22Rv1 (cell line): ENCODE results near the gene TCERG1L.

Experiments used
- H3K27ac ChIP-seq: fragments of 450-650 bp; 2 replicates; pipeline ENCODE4 v1.5.1; 2017
- ZFX ChIP-seq: fragments of 450-650 bp; IDR thresholded peaks from 2 replicates; pipeline ENCODE4 v1.6.1; 2017; ENCODE audit warnings: antibody characterized with exemption, borderline replicate concordance
- TF ChIP-seq, protein P1 (sequence below): fragments of 450-650 bp; IDR thresholded peaks from 2 replicates; pipeline ENCODE4 v1.5.1; 2017; ENCODE audit warnings: mild to moderate bottlenecking

TCERG1L gene

DNA sequence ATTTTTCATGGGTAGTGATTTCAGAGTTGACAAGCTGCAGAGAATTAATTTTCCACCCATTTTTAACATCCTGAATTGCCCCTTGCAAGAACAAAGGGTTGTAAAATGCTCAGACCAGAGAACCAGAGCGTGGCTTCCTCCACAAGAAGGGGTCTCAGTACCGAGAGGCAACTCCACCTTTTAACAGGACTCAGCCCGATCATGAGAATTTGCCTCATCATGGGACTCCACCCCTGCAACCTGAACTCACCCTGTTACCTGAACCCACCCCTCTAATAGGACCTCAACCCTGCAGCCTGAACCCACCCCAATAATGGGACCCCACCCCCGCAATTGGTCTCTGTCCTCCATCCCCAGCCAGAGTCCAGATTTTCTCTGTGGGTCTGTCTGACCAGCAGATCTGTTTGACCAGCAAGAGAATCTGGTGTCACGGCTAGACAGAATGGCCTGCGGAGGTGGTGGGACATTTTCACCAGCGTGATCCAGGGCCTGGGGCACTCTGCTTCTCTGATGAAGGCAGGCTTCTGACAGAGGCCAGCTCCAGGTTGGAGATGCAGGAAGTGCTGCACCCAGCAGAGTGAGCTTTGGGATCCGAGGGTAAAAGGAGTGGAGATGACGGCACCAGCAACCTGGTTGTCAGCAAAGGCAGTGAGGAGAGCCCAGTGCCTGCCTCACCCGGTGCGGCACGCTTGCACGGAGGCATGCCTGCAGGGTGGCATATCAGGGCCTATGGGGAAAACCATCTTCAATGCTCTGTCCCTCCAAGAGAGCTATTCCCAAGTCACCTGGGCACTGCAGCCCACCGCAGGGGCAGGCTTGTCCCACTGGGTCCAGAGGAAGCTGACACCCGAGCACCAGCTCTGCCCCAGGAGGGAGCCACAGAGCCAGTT, 136.6 kb downstream of the TCERG1L start:
- no peak for TF ChIP-seq ZFX
- TF ChIP-seq, protein P1, sequence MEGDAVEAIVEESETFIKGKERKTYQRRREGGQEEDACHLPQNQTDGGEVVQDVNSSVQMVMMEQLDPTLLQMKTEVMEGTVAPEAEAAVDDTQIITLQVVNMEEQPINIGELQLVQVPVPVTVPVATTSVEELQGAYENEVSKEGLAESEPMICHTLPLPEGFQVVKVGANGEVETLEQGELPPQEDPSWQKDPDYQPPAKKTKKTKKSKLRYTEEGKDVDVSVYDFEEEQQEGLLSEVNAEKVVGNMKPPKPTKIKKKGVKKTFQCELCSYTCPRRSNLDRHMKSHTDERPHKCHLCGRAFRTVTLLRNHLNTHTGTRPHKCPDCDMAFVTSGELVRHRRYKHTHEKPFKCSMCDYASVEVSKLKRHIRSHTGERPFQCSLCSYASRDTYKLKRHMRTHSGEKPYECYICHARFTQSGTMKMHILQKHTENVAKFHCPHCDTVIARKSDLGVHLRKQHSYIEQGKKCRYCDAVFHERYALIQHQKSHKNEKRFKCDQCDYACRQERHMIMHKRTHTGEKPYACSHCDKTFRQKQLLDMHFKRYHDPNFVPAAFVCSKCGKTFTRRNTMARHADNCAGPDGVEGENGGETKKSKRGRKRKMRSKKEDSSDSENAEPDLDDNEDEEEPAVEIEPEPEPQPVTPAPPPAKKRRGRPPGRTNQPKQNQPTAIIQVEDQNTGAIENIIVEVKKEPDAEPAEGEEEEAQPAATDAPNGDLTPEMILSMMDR: no peak

DNA sequence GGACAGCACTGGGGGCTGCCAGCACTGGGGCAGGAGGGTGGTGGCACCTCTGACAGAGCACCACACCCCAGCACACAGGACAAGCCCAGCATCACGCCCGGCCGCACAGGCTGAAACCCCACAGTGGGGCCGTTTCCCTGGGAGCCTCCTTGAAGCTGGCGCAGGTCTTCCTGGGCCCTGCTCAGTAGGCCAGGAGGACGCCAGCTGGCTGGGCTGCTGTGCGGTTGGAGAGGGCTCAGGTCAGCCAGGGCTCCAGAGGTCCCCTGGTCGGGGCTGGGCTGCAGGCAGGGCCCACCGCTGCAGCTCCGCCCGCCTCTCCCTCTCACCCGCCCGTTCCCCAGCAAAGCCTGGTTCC, 137.3 kb downstream of the TCERG1L start:
- TF ChIP-seq, protein P1: no peak
- TF ChIP-seq ZFX: no peak
- no peak overlapping the region for H3K27ac ChIP-seq

More for the DNA sequence above, 136.6 kb downstream of the TCERG1L start:
- H3K27ac ChIP-seq: no peak overlapping the region

DNA sequence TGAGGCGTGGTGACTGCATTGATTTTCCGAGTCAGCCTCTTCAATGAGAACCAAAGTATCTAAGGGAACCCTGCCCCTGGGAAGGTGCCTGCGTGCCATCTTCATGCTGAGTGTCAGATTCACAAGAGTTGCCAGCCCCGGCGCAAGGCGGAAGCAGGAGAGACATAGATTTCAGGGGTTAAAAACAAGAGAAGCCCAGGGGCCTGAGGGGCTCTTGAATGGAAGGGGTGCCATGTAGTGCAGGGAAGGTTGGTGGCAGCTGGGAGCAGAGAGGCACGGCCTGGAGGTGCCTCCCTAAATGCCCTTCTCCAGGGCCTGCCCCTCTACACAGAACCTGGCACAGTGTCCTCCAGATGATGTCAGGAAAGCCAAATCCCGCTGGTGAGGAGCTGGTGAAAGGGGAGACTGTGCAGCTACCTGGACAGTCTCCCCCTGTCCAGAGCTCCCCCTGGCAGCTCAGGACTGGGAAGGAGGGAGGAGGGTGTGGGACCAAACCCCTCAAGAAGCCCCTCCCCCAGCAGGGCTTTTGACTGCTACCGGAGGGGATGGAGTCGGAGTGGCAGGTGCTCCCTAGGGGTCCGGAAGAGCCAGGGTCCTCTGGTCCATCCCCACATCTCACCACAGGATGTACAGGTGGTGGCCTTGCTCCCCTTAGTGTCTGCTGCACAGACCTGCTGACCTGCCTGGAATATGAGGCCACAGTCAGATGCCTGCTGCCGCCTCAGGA, 137.9 kb downstream of the TCERG1L start:
- H3K27ac ChIP-seq: no peak overlapping the region
- TF ChIP-seq, protein P1: no peak
- no peak for TF ChIP-seq ZFX

DNA sequence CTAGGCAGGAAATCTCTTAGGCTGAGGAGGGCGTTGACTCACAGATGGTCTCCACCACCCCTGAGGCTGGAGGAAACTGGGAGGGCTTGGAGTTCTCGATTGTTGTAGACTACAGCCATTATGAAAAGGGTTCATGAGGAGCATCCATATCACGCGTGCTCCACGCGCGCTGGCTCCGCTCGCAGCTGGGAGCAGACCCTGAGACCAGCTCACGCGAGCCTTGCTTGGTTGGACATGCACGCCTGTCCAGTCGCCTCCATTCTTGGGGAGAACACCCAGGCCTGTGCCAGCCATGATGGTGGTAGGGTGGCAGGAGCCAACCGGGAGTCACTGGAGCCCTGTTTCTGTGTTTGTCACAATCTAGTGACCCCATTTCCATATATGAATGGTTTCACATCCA, 139.1 kb downstream of the TCERG1L start:
- H3K27ac ChIP-seq: no peak overlapping the region
- no peak for TF ChIP-seq ZFX
- TF ChIP-seq, protein P1: no peak

DNA sequence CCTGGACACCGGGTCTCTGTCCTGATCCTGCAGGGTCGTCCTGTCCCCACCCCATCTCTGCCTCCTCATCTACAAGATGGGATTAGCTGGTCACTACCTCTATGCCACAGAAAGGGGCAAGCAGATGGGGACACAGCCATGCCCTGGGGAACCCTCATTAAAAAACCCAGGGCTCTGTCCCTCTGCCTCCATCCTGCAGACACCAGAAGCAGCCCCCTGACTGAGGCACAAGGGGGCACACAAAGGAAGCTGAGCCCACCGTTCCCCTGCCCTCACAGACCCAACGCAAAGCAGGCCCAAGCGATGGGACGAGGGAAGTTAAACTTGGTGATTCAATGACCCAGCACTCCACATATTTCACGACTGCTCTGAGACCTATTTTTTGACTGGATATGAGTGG, 142.4 kb downstream of the TCERG1L start:
- TF ChIP-seq, protein P1: no peak
- no peak for TF ChIP-seq ZFX
- no peak overlapping the region for H3K27ac ChIP-seq

DNA sequence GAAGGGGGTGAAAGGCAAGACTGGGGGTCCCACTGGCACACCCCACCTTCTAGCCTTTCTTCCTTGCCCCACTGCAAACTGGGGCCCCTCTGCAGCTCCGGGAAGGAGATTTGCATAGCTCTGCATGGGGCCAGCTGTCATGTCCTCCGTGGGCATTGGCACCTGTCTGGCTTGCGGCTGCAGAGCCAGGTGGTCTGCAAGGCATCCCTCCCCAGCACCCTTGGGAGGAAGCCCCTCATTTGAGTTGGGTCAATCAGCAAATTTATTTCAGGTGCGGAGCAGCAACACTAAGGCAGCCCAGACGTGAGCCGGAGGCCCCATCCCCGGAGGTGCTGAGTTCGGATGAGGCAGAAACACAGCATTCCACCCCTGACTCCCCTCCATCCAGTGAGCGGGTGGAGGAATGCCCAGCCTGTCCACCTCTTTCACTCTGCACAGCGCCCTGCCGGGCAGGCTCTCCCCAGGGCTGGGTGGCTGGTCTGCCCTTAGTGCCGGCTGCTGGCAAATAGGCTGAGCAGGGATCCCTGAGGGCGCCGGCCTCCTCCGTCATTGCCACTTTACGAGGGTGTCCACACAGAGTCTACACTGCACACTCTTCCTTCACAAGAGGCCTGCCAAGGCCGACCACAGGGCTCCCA, 143.2 kb downstream of the TCERG1L start:
- no peak overlapping the region for H3K27ac ChIP-seq
- TF ChIP-seq ZFX: no peak
- TF ChIP-seq, protein P1: no peak
